GM18868 (cell line): ENCODE data around the gene CCDC85B.

ENCODE experiments used
- ATAC-seq: cut with Tn5 transposase; IDR thresholded peaks from one replicate; pipeline ENCODE4 v1.9.1; 2021; ENCODE audit warnings: mild to moderate bottlenecking, moderate library complexity; ENCODE audit not compliant: unreplicated experiment

The CCDC85B gene

DNA sequence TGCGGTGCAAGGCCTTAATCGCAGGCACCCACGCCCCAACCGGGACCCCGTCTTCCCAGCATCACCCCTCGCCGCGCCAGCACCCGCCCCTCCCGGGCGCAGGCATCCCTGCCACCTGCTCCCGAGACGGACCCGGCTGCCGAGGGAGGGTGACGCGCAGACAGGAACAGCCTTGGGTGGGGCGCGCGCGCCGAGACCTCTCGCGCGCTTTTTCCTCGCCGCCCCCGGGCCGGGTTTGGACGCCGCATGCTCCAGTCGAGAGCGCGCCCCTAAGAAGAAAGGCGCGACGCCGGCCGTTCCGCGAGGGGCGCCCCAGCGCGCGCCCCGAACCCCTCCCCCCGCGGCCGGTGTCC lies 33.0 kb upstream of the CCDC85B start:
- peak; percentile 2 for ATAC-seq

DNA sequence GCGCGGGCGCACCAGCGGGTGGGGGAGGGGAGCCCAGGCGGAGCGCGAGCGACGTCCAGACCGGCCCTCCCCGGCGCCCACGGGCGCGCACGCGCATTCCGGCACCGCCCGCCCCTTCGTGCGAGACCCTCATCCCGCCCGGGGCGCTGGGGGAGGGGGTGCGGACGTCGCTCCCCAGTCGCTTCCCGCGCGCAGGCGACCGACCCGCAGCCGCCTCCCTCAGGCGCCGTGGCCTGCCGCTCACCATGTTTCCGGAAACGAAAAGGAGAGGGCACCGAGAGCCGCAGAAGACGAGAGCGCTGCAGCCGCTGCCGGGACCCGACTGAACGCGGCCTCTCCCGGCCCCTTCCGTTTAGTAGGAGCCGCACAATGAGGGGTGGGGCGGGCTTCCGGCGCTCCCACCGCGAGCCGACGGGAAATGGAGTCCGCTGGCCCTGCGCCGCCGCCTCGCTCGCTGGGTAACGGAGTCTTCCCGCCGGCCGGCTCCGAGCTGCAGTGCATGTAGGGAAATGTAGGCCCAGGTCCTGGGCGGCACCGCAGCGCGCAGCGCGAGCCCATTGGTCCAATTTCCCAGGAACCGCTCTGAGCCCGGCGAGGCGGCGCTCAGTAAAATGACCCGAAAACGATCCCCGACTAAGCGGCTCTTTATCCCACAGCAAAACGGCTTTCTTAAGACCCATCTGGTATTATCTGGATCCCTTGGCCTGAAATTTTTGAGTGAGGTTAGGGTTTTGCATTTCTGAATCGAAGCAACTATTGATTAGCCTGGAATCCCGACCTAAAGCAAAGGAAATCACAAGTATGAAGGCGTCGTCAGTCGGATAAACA lies 32.4 kb upstream of the CCDC85B start, which contains the start of gene CFL1:
TSS of gene CFL1 (minus strand) at position 328 of the 828 bp plus-strand sequence. CDS start at position 247, 81 bp downstream.
- ATAC-seq: peak; percentile 51

DNA sequence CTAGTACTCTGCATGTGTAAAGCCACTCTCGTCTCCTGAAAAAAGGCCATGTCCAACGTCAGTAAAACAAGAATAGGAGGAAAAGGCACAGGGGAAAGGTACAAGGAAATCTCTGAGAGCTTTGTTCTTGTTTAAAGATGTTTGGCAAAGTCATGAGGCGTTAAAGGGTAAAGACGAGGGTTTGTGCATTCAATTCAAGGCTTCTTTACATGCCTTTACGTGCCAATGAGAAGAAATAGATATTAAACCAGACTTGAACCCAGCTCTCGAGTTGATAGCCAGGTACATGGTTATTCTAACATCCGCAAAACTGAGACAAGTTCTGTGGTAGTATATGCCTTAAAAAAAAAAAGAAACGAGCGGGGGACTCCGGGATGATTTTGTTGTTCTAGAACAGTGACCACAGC lies 31.8 kb upstream of the CCDC85B start:
- ATAC-seq: no peak

DNA sequence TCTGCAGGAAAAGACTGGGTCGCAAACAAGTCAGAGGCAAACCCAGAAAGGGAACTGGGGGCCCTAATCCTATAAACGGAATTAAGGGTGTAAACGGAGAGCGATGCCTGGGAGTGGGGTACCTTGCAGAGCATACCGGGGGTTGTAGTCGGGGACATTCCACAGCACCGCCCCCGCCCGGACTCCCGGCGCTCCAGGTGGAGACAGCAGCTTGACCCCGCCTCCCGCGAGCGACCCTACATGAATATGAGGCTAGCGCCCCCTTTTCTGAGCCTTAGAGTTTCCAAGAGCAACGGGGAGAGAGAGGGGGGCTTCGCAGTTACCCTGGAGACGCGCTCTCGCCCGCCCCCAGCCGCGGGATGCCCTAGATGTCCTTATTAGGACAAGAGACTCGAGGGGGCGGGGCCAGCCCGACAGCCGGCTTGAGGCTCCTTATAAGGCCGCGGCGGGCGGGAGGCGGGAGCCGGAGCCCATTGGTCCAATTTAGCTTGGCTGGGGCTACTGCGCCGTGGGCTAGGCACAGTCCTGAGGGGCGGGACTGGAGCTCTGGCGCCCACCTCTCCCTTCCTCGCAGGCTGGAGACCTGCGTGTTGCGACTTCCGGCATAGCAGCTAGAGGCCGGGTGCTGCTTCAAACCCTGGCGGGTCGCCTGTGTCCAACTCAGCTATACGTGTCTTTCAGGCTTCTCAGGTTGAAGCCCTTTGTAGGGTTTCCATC lies 31.2 kb upstream of the CCDC85B start:
- peak; percentile 52 for ATAC-seq

DNA sequence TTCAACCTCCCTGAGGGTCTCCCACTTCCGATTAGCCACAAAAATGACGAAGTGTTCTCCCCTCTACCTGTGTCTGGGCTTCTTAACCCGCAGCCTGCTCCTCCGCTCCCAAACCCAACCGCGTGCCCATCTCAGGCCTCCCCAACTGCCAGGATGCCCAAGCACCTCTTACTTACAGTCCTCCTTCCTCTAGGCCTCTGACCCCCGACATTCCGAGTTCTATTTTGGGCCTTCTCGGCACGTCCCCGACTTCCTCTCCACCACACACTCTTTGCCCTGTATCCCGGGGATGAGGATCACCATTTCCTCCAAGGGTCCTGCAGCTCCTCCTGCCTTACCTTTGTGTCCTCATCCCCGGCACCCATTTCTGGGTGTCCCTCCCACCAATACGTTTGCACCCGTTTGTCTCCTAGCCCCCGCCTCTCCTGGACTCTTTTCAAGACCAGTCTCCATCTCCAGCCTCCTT lies 30.6 kb upstream of the CCDC85B start:
- ATAC-seq: no peak

DNA sequence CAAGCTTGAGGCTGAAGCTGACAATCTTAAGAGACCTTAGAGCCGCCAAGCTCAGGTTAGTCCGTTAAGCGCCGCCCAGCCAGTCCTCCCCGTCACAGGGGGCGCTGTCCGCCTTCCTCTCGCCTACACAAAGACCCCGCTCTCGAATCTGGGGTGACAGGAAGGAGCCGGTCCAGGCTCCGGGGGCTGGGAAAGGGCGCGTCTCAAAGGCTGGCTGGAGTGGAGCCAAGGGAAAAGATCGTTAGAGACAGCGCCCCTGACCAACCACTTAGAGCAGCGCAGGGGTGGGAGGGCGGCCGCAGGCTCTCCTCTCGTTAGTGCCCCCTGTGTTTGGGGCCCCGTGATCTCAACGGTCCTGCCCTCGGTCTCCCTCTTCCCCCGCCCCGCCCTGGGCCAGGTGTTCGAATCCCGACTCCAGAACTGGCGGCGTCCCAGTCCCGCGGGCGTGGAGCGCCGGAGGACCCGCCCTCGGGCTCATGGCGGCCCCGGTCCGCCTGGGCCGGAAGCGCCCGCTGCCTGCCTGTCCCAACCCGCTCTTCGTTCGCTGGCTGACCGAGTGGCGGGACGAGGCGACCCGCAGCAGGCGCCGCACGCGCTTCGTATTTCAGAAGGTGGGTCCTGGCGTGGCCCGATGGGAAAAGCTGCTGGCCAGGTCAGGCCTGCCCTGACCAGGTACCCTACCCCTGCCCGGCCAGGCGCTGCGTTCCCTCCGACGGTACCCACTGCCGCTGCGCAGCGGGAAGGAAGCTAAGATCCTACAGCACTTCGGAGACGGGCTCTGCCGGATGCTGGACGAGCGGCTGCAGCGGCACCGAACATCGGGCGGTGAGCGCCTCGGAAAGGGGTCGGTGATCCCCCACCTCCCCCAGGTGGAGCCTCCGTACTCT lies 30.0 kb upstream of the CCDC85B start, which contains the start of gene MUS81:
TSS of gene MUS81 (plus strand) at position 156 of the 887 bp plus-strand sequence. CDS start at position 477, 321 bp downstream.
- ATAC-seq: no peak

DNA sequence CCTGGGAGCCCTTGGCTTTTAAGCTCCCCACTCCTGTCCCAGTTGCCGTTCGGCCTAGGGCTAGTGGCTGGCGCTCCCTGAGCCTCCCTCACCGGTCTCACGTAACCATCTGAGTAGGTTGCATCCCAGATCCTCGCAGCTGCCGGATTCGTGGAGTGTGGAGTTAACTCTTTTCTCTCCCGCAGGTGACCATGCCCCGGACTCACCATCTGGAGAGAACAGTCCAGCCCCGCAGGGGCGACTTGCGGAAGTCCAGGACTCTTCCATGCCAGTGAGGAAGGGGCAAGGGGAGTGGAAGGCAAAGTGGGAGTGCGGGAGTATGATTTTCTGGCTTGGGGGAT lies 29.3 kb upstream of the CCDC85B start:
- ATAC-seq: no peak

DNA sequence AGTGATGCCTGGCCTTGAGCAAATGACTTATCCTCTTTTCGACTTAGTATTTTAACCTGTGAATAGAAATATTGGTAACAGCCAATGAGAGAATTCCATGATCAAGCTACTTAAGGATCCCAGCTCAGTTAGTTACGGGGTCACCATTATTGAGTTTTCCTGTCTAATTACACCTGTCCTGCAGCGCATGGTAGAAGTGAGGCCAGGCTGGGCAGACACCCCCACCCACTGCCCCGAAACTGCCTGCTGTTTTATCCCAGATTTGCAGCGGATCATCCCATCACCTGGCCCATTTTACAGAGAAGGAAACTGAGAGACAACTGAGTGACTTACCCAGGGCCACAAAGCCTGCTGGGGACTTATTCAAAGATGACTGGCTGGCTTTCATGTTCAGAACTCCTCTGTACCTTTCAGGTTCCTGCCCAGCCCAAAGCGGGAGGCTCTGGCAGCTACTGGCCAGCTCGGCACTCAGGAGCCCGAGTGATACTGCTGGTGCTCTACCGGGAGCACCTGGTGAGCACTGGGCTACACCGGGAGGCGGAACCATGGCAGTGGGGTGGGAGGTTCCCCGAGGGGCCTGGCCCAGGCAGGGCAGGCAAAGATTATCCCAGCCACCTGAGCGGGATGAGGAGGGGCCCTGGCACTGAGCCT lies 28.8 kb upstream of the CCDC85B start:
- ATAC-seq: no peak

DNA sequence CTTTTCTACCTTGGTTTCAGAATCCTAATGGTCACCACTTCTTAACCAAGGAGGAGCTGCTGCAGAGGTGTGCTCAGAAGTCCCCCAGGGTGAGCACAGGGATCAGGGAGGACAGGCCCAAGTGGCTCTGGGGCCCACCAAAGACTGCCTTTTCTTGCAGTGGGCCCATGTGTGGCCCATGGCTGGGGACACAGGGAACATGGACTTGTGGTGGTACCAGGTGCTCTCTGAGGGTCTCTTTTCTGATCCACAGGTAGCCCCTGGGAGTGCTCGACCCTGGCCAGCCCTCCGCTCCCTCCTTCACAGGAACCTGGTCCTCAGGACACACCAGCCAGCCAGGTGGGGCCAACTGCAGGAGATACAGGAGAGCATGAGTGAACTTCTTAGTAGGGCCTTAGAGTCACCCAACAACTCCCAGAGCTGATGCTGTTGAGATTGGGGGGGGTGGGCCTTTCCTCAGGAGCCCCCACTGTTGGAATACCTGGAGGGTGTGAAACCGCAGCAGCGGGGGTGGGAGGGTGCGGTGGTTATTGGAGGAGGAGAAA lies 28.2 kb upstream of the CCDC85B start:
- no peak for ATAC-seq

DNA sequence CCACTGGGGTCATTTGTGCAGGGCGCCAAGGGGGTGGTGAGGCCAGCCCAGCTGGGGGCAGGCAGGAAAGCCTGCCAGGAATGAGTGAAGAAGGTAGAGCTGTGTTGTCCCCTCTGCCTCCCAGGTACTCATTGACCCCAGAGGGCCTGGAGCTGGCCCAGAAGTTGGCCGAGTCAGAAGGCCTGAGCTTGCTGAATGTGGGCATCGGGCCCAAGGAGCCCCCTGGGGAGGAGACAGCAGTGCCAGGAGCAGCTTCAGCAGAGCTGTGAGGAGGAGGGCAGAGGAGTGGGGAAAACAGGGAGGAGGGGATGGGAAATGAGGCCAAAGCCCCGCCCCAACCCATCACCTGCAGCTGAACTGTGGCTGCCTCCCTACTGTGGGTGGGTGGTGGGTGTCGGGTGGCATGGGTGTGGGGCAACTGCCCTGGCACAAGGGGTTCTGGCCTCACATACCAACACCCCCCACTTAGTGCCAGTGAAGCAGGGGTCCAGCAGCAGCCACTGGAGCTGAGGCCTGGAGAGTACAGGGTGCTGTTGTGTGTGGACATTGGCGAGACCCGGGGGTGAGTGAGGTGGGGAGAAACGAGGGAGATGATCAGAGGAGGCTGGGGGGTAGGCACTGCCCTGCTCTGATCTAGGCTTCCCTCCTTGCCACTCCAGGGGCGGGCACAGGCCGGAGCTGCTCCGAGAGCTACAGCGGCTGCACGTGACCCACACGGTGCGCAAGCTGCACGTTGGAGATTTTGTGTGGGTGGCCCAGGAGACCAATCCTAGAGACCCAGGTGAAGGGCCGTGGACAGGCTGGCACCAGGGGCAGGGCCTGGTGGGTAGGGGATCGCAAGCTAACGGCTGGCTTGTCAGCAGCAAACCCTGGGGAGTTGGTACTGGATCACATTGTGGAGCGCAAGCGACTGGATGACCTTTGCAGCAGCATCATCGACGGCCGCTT lies 27.3 kb upstream of the CCDC85B start:
- no peak for ATAC-seq

DNA sequence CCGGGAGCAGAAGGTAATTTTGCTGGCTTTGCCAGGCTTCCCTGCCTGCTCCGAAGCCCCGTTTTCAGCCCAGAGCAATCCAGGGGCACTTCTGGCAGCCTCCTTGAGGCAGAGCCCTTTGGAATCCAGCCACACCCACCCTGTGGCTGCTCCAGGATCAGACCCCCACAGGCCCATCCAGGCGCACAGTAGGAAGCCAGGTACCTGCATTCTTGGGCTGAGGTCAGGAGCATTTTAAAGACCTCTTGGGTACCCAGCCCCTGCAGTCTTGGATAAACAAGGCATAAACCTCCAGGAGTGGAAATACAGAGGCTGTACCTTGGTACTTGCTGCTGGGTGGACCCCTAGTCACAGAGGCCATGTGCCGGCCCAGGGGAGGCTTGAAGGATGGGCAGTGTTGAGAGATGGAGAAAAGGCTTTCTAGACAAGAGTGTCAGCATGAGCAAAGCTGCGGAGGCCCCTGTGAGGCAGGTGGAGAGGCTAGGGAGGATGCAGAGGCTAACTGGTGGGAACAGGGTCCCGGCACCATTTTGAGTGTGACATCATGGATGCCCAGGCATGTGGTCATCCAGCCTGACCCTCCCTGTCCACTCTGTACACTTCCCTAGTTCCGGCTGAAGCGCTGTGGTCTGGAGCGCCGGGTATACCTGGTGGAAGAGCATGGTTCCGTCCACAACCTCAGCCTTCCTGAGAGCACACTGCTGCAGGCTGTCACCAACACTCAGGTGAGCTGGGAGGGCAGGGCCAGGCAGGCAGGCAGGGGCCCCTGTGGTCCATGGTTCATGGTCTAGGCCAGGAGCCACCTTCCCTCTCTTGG lies 26.4 kb upstream of the CCDC85B start:
- no peak for ATAC-seq

DNA sequence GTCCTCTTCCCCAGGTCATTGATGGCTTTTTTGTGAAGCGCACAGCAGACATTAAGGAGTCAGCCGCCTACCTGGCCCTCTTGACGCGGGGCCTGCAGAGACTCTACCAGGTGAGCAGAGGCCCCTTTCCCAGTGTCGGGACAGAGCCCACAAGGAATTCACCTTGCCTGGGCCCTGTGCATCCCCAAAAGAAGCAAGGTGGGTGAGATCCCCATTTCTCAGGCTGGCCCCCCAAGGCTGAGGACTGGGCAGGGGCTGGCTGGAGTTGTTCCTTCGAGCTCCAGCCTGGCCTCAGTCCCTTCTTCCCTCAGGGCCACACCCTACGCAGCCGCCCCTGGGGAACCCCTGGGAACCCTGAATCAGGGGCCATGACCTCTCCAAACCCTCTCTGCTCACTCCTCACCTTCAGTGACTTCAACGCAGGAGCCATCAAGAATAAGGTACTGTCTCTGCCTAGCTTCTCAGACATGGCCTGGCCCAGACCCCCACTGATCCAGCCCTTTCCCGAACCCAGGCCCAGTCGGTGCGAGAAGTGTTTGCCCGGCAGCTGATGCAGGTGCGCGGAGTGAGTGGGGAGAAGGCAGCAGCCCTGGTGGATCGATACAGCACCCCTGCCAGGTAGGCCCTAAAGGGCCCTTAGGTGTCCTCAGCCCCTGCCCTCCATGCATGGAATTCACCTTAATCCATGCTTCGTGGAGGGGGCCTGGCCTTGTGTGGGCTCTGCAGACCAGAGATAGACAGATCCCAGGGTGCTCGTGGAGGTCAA lies 25.6 kb upstream of the CCDC85B start:
- no peak for ATAC-seq

DNA sequence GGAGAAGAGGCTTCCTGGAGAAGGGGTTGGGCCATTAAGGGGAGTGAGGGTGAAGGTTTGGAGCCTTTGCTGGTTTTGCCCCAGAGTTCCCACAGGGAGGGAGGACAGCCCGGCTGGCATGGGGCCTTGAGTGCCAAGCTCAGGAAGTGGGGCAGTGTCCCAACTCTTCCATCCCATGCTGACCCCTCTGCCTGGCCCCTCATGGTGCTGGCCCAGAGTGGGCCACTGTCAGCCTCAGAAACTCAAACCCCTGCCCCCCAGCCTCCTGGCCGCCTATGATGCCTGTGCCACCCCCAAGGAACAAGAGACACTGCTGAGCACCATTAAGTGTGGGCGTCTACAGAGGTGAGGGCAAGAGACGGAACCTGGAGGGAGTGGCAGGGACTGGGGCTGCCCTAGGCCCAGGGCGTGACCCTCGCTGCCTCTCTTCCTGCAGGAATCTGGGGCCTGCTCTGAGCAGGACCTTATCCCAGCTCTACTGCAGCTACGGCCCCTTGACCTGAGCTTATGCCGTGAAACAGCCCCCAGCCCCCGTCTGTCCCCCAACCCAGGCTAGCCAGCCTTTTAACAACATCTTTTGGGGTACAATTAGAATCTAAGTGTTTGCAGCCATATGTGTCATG lies 24.8 kb upstream of the CCDC85B start:
- ATAC-seq: no peak

DNA sequence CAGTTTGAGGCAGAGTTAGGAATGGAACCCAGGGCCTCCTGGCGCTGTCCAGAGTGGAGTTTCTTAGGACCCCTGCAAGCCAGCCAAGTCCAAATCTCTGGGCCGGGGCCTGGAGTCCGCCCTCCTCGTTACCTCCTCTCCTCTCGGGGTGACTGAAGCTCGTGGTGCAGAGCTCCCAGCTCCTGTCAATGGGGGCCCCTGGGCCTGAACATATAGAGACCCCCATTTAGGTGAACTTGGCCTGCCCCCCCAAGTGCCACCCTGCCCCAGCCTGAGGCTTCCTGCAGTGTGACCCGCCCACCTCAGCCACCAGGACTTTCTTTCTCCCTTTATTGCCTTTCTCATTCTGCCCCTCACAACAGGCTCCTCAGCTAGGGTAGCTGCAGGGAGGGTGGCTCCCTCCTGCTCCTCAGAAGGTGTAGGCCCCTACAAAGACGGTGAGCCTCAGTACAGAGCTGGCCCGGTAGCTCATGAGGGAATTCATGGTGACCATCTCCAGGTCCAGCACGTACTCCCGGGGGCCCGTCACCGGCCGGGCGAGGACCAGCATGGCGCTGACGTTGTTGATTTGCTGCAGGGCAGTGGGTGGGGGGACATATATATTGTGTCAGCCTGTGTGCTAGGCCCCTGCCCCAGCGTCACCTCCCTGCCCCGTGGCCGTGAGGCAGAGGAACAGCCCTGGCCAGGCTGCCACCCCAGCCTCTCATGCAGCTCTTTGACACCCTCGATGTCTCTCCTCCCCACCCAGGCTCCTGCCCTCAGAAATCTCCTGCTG lies 23.8 kb upstream of the CCDC85B start:
- no peak for ATAC-seq

DNA sequence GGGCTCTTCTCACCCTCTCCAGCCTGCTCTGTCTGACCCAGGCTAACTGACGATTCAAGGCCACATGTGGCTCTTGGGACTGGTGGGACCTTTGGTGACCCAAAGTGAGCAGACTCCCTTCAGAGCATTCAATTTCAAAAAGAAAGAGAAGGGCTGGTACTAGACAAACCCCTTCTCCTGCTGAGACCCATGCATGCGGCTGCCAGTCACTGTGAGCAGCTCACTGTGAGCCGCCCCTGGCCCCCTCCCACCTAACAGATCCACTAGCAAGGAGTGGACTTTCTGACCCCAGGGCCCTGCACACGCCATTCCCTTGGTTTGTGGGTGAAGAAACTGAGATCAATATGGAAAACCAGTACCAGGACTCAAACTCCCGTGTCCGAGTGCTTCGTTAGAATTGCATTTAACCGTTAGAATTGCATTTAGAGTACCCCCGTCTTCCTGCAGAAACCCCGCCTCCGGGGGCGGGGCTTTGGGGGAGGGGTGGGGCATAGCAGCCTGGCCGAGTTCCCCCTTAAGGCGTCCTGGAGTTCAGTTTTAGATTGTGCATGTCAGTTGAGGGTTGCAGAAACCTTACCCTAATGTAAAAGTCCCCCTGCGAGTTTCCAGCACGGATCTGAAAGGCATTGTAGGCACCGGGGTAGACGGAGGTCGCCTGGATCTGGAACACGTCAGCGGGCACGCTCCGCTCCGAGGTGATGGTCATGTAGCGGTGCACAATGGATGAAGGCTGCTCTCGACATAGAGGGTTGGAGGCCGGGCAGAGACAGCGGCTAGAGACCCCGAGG lies 23.0 kb upstream of the CCDC85B start:
- ATAC-seq: no peak
